RWPE2 (cell line): ENCODE results near the gene MT1A.

ENCODE experiments used
- ATAC-seq: fragments of 200-7000 bp; cut with Tn5 transposase; 3 replicates; pipeline ENCODE4 v1.9.1; 2021; ENCODE audit warnings: low read depth
- DNase-seq: peaks from one replicate; pipeline ENCODE4 v3.0.0-alpha.2; 2020; ENCODE audit warnings: low spot score
- H3K27ac ChIP-seq: fragments of 450-650 bp; 2 replicates; pipeline ENCODE4 v1.5.1; 2017; ENCODE audit warnings: mild to moderate bottlenecking; ENCODE audit not compliant: poor library complexity, severe bottlenecking
- H3K27me3 ChIP-seq: fragments of 250-450 bp; sonication (Bioruptor Pico); 2 replicates; pipeline ENCODE4 v1.5.1; 2021; ENCODE audit warnings: mild to moderate bottlenecking, moderate library complexity; ENCODE audit not compliant: insufficient read depth, poor library complexity, severe bottlenecking
- H3K36me3 ChIP-seq: fragments of 250-450 bp; sonication (Bioruptor Pico); 2 replicates; pipeline ENCODE4 v1.5.1; 2020; ENCODE audit warnings: low read depth, mild to moderate bottlenecking, moderate library complexity
- H3K4me1 ChIP-seq: fragments of 250-450 bp; sonication (Bioruptor Pico); 2 replicates; pipeline ENCODE4 v1.5.1; 2021; ENCODE audit warnings: mild to moderate bottlenecking, moderate library complexity; ENCODE audit not compliant: insufficient read depth, poor library complexity, severe bottlenecking
- H3K4me3 ChIP-seq: fragments of 250-450 bp; sonication (Bioruptor Pico); 2 replicates; pipeline ENCODE4 v1.5.1; 2021; ENCODE audit warnings: mild to moderate bottlenecking, moderate library complexity; ENCODE audit not compliant: severe bottlenecking
- H3K9me3 ChIP-seq: fragments of 250-450 bp; sonication (Bioruptor Pico); 2 replicates; pipeline ENCODE4 v1.5.1; 2021; ENCODE audit warnings: mild to moderate bottlenecking, moderate library complexity; ENCODE audit not compliant: severe bottlenecking
- CTCF ChIP-seq: fragments of 450-650 bp; IDR thresholded peaks from one replicate; pipeline ENCODE4 v1.5.1; 2017; ENCODE audit warnings: mild to moderate bottlenecking, moderate library complexity; ENCODE audit not compliant: poor library complexity, severe bottlenecking

The MT1A gene

GRCh38 chr16:56615353-56615752 lies 23.1 kb upstream of the MT1A start:
- H3K27ac ChIP-seq = peak overlapping the region; percentile 100
- no peak for DNase-seq

GRCh38 chr16:56616608-56617211 lies 21.8 kb upstream of the MT1A start:
- no peak for DNase-seq
- no peak for TF ChIP-seq CTCF
- no peak overlapping the region for H3K4me3 ChIP-seq
- no peak for ATAC-seq
- peaks cover 37% of the 10 kb centered on the region for H3K4me1 ChIP-seq
- H3K36me3 ChIP-seq = no peaks in the 10 kb centered on the region
- H3K9me3 ChIP-seq = no peaks in the 10 kb centered on the region
- no peak overlapping the region for H3K27ac ChIP-seq
- no peaks in the 10 kb centered on the region for H3K27me3 ChIP-seq

More at GRCh38 chr16:56615353-56615752, 23.1 kb upstream of the MT1A start:
- no peak for TF ChIP-seq CTCF
- H3K4me1 ChIP-seq = peaks cover 50% of the 10 kb centered on the region
- H3K36me3 ChIP-seq = no peaks in the 10 kb centered on the region
- H3K9me3 ChIP-seq = no peaks in the 10 kb centered on the region
- no peaks in the 10 kb centered on the region for H3K27me3 ChIP-seq
- peak; percentile 11; the same call in 1 of the 3 replicates for ATAC-seq
- H3K4me3 ChIP-seq = no peak overlapping the region

GRCh38 chr16:56617212-56618085 lies 21.0 kb upstream of the MT1A start:
- Histone ChIP-seq H3K4me3 (no peak overlapping the region), H3K9me3 (no peaks in the 10 kb centered on the region), H3K27ac (no peak overlapping the region), H3K27me3 (no peaks in the 10 kb centered on the region), H3K36me3 (no peaks in the 10 kb centered on the region), H3K4me1 (peaks cover 32% of the 10 kb centered on the region)
- no peak for TF ChIP-seq CTCF
- ATAC-seq (no peak), DNase-seq (no peak)

- H3K36me3 ChIP-seq = no peaks in the 10 kb centered on the region
- no peaks in the 10 kb centered on the region for H3K9me3 ChIP-seq
- ATAC-seq (no peak), DNase-seq (no peak)
- H3K4me3 ChIP-seq = no peak overlapping the region
- H3K27me3 ChIP-seq = no peaks in the 10 kb centered on the region
- H3K27ac ChIP-seq = no peak overlapping the region
- TF ChIP-seq CTCF = no peak
- H3K4me1 ChIP-seq = peaks cover 25% of the 10 kb centered on the region
These were observed 20.3 kb upstream of the MT1A start for GRCh38 chr16:56618138-56618537.
